ENCODE data around the gene CLDN5. TPM values are rescaled to one million over a fixed set of nuclear protein-coding genes. Genes with fewer than 3 reads are reported as not detected.

The CLDN5 gene
- total RNA-seq, 2 experiments from 2014 or later, result not detected

DNA sequence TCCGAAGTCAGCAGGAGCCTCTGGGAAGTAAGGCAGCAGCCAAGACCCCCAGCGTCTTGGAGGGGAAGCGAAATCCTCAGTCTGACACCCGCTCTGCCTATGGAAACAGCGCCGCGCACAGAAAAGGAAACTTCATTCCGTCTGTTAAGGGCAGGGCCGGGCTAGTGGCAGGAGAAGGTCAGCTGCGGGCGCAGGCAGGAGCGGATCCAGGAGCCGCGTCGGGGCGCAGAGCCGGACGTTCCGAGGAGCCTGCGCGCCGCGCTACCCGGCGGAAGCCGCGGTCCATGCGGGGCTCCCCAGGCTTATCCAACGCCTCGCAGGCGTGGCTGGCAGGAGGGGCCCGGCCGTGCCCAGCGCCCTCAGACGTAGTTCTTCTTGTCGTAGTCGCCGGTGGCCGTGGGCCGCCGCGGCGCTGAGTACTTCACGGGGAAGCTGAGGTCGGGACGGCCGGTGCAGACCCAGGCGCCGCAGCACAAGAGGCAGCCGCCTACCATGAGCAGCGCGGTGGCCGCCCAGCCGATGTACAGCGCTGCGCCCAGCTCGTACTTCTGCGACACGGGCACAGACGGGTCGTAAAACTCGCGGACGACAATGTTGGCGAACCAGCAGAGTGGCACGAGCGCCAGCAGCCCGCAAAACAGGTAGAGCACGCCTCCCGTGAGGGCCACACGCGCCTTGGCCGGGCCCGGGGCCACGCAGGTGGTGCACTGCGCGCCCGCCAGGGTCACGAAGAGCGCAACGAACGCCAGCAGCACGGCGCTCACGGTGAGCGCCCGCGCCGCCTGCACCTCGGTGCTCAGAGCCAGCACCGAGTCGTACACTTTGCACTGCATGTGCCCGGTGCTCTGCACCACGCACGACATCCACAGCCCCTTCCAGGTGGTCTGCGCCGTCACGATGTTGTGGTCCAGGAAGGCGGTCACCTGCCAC, 705 bp downstream of the CLDN5 start:
- ChIA-PET POLR2A (no interaction called here), CTCF (no interaction called here)

DNA sequence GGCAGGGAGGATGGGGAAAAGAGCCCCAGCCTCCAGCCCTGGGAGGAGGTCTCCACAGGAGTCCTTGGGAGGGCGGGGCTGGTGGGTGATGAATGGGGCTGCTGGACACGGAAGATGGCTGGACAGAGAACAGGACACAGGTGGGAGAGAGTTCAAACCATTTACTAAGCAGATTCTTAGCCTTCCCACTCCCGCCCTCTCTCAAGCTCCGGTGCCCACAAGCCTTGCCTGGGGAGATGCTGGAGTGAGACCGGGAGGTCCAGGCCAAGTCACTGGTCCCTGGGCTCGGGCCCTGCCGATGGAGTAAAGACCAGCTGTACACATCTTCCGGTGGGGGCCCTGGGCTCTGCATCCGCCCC, 1.4 kb downstream of the CLDN5 start:
- ChIA-PET POLR2A (no interaction called here), CTCF (no interaction called here)

DNA sequence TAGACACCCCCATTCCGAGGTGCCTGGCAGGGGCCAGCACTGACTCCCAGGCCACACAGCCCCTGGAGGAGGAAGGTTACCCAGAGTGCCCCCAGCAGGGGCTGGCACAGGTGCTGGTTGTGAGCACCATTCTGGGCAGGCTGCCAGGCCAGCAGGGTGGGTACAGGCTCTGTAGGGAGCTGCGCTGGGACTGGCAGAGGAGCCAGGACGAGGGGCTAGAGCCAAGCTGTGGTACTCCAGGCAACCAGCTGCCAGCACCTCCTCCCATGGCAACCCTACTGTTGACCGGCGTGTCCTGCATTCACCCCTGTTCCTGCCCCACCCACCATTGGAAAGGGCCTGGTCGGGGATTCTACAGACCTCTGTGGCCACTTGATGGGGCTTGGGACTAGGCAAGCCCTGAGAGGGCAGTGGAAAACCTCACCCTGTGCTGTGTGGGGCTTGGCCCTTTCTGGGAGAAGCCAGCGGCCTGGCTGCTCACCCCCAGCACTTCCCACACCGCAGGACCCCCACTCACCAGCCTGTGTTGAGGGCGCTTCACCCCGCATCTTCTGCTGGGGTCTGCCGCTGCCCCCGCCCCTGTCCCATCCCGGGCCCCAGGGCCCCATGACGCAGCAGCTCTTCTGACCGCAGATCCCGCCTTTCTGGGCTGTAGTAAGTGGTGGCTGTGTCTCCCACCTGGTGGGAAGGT, 1.9 kb downstream of the CLDN5 start:
- ChIA-PET CTCF (interaction anchor here (1.7 kb wide), 1 partner anchor 108 kb away, joined by 4 read pairs; no protein-coding TSS in a partner anchor), POLR2A (no interaction called here)

- POLR2A ChIA-PET, result interaction anchor here (0.6 kb wide), 1 partner anchor 12 kb away, joined by 16 read pairs; no protein-coding TSS in a partner anchor
- CTCF ChIA-PET, result interaction anchor here (1.7 kb wide), 1 partner anchor 110 kb away, joined by 4 read pairs; no protein-coding TSS in a partner anchor
Observed at GRCh38 chr22:19520566-19521305, 3.5 kb downstream of the CLDN5 start.

DNA sequence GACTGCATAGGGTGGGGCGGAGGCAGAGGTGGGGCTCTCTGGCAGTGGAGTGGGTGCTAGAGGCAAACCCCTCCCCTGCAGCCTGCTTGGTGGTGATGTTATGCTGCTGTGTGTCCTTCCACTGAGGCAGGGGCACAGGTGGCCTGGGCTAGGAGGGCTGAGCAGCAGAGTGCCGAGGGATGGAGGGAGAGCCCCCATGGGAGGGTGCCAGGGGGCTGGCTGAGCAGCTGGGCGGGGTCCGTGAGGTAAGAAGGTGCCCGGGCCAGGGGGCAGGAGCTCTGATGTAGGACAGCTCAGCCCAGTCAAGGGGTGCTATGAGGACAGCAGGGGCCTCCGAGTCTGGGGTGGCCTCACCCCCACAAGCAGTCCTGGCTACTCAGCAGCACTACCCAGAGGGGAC, 4.2 kb downstream of the CLDN5 start:
- POLR2A ChIA-PET, result no interaction called here
- CTCF ChIA-PET, result no interaction called here

- ChIA-PET CTCF (no interaction called here), POLR2A (no interaction called here)
Observed at GRCh38 chr22:19519041-19519926, 4.9 kb downstream of the CLDN5 start.

DNA sequence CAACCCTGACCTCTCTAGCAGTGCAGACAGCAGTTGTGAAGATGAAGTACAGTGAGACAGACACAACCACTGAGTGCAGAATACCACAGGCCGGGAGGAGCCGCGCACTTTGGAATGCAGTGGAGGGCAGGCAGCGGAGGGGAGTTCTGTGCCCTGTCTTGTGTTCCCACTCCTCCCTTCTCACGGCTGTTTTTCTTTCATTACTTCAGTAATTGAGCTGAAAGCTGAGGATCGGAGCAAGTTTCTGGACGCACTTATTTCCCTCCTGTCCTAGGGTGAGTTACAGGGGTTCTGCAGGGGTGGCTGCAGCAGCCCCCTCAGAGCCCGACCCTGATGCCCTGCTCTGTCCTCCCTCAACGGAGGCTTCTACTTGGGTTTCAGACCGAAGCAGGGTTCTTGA, 5.6 kb downstream of the CLDN5 start:
- ChIA-PET CTCF (no interaction called here), POLR2A (no interaction called here)

DNA sequence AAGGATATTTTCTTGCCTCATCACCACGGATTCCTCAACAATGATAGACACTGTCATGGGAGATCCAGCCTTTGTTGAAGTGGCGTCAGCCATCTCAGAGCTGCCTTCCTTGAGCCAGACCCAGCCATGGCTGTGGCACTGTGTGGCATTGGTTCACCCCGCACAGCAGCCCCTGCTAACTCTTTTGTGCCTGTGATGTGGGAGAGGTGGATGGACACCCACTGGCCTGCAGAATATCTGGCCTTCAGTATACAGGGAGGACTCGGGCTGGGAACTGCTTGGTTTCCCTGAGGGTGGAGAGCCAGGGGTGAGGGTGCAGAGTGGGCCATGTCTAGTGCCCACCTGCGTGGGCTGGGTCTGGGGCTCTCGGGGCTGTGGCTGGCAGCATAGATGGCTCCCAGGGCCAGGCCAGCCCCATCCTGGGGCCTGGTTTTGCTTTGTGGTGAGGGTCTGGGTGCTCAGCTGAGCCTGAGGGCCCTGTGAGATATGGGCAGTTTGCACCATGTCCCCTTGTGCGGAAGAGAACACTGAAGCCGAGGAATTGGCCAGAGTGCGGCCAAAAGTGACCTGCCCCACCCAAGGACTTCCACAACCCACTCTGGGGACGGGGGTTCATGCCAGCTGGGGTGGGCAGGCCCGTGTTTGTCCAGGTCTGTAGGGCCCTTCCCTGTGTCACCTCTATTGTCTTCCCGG, 6.1 kb downstream of the CLDN5 start:
- CTCF ChIA-PET, result no interaction called here
- POLR2A ChIA-PET, result no interaction called here

- POLR2A ChIA-PET, result no interaction called here
- CTCF ChIA-PET, result no interaction called here
Observed at GRCh38 chr22:19517171-19517500, 7.1 kb downstream of the CLDN5 start.

DNA sequence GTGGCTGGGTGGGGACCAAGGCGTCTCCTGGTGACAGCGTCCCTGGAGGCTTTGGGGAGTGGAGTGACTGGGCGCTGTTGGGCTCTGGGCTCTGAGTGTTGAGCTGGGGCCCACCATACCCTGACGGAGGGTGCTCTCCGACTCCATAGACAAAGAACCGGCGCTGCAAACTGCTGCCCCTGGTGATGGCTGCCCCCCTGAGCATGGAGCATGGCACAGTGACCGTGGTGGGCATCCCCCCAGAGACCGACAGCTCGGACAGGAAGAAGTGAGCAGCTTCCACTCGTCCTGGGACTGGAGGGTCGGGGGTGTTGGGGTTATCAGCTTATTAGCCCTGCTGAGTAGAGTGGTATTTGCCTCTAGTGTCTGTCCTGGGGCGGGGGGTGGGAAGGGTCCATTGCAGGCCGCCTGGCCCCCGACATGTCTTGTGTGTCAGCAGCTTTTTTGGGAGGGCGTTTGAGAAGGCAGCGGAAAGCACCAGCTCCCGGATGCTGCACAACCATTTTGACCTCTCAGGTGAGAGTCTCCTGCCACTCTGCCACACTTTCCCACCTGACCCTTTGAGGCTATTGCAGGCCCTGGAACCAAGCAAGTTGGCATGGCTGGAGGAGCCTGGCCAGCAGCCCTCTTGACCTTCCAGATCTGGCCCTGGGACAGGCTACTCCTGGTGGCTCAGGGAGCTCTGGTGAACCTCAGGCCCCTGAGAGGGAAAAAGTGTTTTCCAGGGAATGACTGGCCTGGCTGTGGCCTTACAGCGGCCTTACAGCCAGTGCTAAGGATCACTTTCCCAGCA, 7.6 kb downstream of the CLDN5 start:
- POLR2A ChIA-PET, result no interaction called here
- CTCF ChIA-PET, result interaction anchor here (1.0 kb wide), 1 partner anchor 14 kb away, joined by 4 read pairs; no protein-coding TSS in a partner anchor

DNA sequence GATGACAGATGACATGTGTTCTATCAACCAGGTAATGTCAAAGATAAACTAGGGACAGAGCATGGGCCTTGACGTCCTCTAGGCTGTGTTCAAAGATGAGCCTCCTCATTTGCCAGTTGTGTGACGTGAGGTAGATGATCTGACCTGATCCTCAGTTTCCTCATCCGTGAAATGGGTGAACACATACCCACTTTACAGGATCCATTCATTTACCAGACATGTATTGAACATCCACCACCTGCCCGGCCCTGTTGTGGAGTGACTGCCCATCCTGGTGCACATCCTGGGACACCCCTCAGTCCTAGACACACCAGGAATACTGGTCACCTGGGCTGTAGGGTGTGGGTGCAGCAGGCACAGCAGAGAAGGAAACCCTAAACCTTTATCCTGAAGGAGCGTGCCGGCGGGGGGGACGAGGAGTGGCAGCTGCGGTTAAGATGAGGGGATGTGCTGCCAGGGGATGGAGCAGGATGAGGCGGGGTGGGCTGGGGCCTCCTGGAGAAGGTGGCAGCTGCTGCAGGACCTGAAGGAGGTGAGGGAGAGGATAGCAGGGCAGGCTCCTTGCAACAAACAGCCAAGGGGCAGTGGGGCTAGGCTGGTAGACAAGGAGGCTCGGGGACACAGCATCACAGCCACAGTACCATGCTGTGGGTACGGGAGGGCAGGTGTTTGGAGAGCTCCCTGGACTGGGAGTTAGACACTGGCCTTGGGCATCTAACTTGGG, 8.4 kb downstream of the CLDN5 start:
- ChIA-PET CTCF (interaction anchor here (1.0 kb wide), 1 partner anchor 14 kb away, joined by 4 read pairs; no protein-coding TSS in a partner anchor), POLR2A (no interaction called here)

DNA sequence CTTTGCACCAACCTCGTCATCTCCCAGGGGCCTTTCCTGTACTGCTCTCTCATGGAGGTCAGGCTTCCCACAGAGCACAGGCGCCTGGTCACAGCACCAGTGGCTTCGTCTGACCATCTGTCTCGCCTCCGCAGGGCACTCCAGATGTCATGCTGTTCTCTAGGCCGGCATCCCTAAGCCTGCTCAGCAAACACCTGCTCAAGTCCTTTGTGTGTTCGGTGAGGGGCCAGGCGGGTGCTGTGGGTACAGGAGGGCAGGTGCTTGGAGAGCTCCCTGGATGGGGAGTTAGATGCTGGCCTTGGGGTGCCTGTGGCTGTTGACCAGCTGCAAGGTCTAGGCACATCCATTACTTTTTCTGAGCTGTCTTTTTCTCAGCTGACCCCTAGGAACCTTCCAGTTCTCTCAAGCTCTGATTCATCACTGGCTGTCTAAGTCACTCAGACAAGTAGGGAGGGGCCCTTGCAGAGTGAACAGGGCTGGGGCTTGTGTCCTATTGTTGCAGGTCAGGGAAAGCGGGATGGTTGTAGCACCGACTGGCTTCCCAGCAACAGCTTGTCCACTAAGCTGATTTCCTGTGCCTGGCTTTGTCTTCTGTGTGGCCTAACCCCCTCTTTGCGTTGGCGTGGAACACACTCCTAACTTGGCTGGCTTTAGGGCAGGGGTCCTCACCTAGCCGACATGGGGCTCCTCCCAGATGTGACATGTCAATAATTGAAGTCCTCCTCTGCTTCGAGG, 9.2 kb downstream of the CLDN5 start:
- CTCF ChIA-PET, result no interaction called here
- POLR2A ChIA-PET, result no interaction called here

- ChIA-PET CTCF (no interaction called here), POLR2A (no interaction called here)
Observed at GRCh38 chr22:19513823-19514222, 10.4 kb downstream of the CLDN5 start.

- ChIA-PET POLR2A (no interaction called here), CTCF (interaction anchor here (0.5 kb wide), 1 partner anchor 198 kb away, joined by 4 read pairs; no protein-coding TSS in a partner anchor)
Observed at GRCh38 chr22:19510919-19511341, 13.3 kb downstream of the CLDN5 start.

GRCh38 chr22:19509923-19510322, 14.3 kb downstream of the CLDN5 start:
- CTCF ChIA-PET, result no interaction called here

DNA sequence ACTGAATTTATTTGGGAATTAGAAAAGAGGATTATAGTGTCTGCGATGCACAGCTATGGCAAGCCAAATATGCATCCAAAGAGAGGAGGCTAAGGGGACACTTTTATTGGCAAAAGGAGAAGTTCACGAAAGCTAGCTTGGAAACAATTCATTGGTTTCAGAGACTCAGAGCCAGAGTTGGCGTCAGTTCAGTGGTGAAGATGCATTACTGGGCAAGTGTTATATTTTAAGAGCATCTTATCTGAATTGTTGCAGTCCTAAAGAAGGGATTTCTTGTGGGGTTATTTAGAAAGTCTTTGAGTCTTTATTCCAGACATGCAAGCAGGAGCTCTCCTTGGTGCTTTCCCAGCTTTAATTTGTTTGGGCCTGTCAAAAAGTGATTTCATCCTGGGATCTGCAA, 15.0 kb downstream of the CLDN5 start:
- ChIA-PET POLR2A (no interaction called here), CTCF (no interaction called here)

More at GRCh38 chr22:19509923-19510322, 14.3 kb downstream of the CLDN5 start:
- POLR2A ChIA-PET, result no interaction called here

Measured in activated CD8-positive, alpha-beta memory T cell treated with anti-CD3 and anti-CD28 coated beads for 36 hours (primary cell).